OCI-LY1 (cell line): ENCODE results near the gene SYNGR1.
"Not testable (repeated sequence)": the region's sequence is repeated elsewhere in the genome, so short reads cannot be mapped to it uniquely, and the experiment has no call there.

ENCODE experiments used
- H2AFZ ChIP-seq: fragments of 200-600 bp; sonication (generic), shearing (Covaris generic); 2 replicates; pipeline ENCODE4 v1.6.0; 2014; ENCODE audit warnings: antibody characterized with exemption, mild to moderate bottlenecking, low read length
- H3F3A ChIP-seq: fragments of 200-600 bp; sonication (generic), shearing (Covaris generic); 2 replicates; pipeline ENCODE4 v1.6.0; 2014; ENCODE audit warnings: mild to moderate bottlenecking, antibody characterized with exemption, low read length, moderate library complexity; ENCODE audit not compliant: insufficient read depth
- H3K27ac ChIP-seq: fragments of 200-600 bp; sonication (generic); 2 replicates; pipeline ENCODE4 v1.5.1; 2014; ENCODE audit warnings: low read length, mixed run types, mild to moderate bottlenecking, low read depth; ENCODE audit not compliant: poor library complexity, severe bottlenecking
- H3K27me3 ChIP-seq: fragments of 200-600 bp; sonication (generic); 2 replicates; pipeline ENCODE4 v1.6.0; 2014; ENCODE audit warnings: antibody characterized with exemption, mild to moderate bottlenecking, low read length, moderate library complexity; ENCODE audit not compliant: insufficient read depth
- H3K36me3 ChIP-seq: fragments of 200-600 bp; sonication (generic); 2 replicates; pipeline ENCODE4 v1.6.1; 2014; ENCODE audit warnings: mild to moderate bottlenecking, antibody characterized with exemption, low read length, moderate library complexity, mixed read lengths; ENCODE audit not compliant: insufficient read depth
- H3K4me1 ChIP-seq: fragments of 200-600 bp; sonication (generic); 2 replicates; pipeline ENCODE4 v1.5.1; 2014; ENCODE audit warnings: mild to moderate bottlenecking, low read length, moderate library complexity; ENCODE audit not compliant: insufficient read depth, severe bottlenecking
- H3K4me2 ChIP-seq: fragments of 200-600 bp; sonication (generic), shearing (Covaris generic); 2 replicates; pipeline ENCODE4 v1.6.1; 2014; ENCODE audit warnings: low read length
- H3K4me3 ChIP-seq: fragments of 200-600 bp; sonication (generic); 2 replicates; pipeline ENCODE4 v1.5.1; 2014; ENCODE audit warnings: low read length, low read depth, mild to moderate bottlenecking, mixed read lengths; ENCODE audit not compliant: poor library complexity, severe bottlenecking
- H3K79me2 ChIP-seq: fragments of 200-600 bp; shearing (Covaris generic); 2 replicates; pipeline ENCODE4 v1.6.1; 2016; ENCODE audit warnings: mixed run types, low read length, mixed read lengths; ENCODE audit not compliant: insufficient read depth
- H3K9ac ChIP-seq: fragments of 200-600 bp; sonication (generic), shearing (Covaris generic); 2 replicates; pipeline ENCODE4 v1.6.1; 2014; ENCODE audit warnings: mild to moderate bottlenecking, low read length, mixed read lengths
- H3K9me2 ChIP-seq: fragments of 200-600 bp; sonication (generic), shearing (Covaris generic); 2 replicates; pipeline ENCODE4 v1.6.1; 2014; ENCODE audit warnings: low read depth, mild to moderate bottlenecking, low read length, mixed read lengths
- H3K9me3 ChIP-seq: fragments of 200-600 bp; shearing (Covaris generic); 2 replicates; pipeline ENCODE4 v1.6.1; 2014; ENCODE audit warnings: low read length, mixed read lengths
- H4K20me1 ChIP-seq: fragments of 200-600 bp; sonication (generic), shearing (Covaris generic); 2 replicates; pipeline ENCODE4 v1.6.0; 2016; ENCODE audit warnings: mild to moderate bottlenecking, low read length; ENCODE audit not compliant: insufficient read depth
- EZH2 ChIP-seq: fragments of 200-600 bp; sonication (generic), shearing (Covaris generic); IDR thresholded peaks from 2 replicates; pipeline ENCODE4 v1.8.0; 2017; ENCODE audit warnings: borderline replicate concordance, mixed run types, mild to moderate bottlenecking, antibody characterized with exemption, low read length, moderate library complexity, mixed read lengths
- TF ChIP-seq, protein P1 (sequence below): fragments of 200-600 bp; sonication (generic), shearing (Covaris generic); IDR thresholded peaks from 2 replicates; pipeline ENCODE4 v1.5.1; 2017; ENCODE audit warnings: mild to moderate bottlenecking, antibody characterized with exemption, low read length, moderate library complexity, mixed read lengths

The SYNGR1 gene

DNA sequence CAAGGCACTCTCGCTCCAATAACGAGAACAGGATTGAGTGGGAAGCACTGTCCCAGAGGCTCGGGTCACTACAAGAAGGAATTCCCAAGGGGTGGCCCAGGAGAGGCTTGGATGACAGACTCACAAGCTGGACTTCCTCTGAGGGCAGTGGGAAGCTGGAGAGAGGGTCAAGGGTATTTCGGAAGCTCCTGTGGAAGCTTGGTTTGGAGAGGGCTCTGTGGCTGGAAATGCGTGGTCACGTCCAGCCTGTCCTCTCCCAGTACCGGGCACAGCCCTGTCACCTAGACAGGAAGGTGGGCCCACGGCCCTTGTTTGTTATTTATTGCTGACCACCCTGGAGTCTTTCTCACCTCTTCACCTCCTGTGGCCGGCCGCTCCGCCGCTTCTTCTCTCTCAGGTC lies 5.3 kb downstream of the SYNGR1 start:
- Histone ChIP-seq H3K9me3 (no peaks in the 10 kb centered on the region), H3K27me3 (peaks cover 13% of the 10 kb centered on the region; the same call in 1 of the 2 replicates), H2AFZ (no peak overlapping the region), H3K4me3 (no peak overlapping the region), H3K4me2 (no peak overlapping the region), H3K79me2 (no peaks in the 10 kb centered on the region), H3K9ac (no peak overlapping the region), H3F3A (no peaks in the 10 kb centered on the region), H3K27ac (no peak overlapping the region), H3K4me1 (no peaks in the 10 kb centered on the region), H4K20me1 (no peaks in the 10 kb centered on the region), H3K9me2 (no peaks in the 10 kb centered on the region), H3K36me3 (no peaks in the 10 kb centered on the region)
- TF ChIP-seq, protein P1, sequence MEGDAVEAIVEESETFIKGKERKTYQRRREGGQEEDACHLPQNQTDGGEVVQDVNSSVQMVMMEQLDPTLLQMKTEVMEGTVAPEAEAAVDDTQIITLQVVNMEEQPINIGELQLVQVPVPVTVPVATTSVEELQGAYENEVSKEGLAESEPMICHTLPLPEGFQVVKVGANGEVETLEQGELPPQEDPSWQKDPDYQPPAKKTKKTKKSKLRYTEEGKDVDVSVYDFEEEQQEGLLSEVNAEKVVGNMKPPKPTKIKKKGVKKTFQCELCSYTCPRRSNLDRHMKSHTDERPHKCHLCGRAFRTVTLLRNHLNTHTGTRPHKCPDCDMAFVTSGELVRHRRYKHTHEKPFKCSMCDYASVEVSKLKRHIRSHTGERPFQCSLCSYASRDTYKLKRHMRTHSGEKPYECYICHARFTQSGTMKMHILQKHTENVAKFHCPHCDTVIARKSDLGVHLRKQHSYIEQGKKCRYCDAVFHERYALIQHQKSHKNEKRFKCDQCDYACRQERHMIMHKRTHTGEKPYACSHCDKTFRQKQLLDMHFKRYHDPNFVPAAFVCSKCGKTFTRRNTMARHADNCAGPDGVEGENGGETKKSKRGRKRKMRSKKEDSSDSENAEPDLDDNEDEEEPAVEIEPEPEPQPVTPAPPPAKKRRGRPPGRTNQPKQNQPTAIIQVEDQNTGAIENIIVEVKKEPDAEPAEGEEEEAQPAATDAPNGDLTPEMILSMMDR = no peak

DNA sequence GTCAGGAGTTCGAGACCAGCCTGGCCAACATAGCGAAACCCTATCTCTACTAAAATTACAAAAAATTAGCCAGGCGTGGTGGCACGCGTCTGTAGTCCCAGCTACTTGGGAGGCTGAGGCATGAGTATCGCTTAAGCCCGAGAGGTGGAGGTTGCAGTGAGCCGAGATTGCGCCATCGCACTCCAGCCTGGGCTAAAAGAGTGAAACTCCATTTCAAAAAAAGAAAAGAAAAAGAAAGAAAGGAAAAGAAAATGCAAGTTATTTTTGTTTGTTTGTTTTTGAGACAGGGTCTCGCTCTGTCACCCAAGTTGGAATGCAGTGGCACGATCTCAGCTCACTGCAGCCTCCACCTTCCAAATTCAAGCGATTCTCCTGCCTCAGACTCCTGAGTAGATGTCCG lies 6.0 kb downstream of the SYNGR1 start:
- peaks cover 11% of the 10 kb centered on the region; the same call in 1 of the 2 replicates for H3K27me3 ChIP-seq
- H4K20me1 ChIP-seq, H3K9ac ChIP-seq: not testable (repeated sequence)

DNA sequence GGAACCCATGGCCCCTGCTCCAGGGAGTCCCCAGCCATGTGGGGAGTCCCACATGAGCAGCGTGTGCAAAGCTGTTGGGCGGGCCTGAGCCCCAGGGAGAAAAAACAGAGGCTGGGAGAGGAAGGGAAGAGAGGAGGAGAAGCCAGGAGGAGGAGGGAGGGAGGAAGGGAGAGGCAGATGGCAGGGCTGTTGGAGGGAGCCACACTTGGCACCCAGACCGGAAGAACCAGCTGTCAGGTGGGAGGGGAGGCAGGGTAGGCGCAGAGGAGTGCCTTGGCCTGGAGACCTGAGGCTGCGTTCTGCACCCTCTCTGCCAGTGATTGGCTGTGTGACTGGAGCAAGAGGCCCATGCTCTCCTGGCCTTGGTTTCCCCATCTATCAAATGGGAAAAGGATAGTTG lies 6.7 kb downstream of the SYNGR1 start:
- no peaks in the 10 kb centered on the region for H3K36me3 ChIP-seq
- no peak overlapping the region for H2AFZ ChIP-seq
- no peak overlapping the region for H3K9ac ChIP-seq
- no peak overlapping the region for H3K4me2 ChIP-seq
- no peaks in the 10 kb centered on the region for H4K20me1 ChIP-seq
- no peaks in the 10 kb centered on the region for H3K4me1 ChIP-seq
- H3K9me3 ChIP-seq = no peaks in the 10 kb centered on the region
- peaks cover 5% of the 10 kb centered on the region; the same call in 1 of the 2 replicates for H3K27me3 ChIP-seq
- no peak overlapping the region for H3K4me3 ChIP-seq
- TF ChIP-seq EZH2 = no peak
- TF ChIP-seq, protein P1 = no peak
- no peaks in the 10 kb centered on the region for H3K9me2 ChIP-seq
- no peaks in the 10 kb centered on the region for H3F3A ChIP-seq
- no peaks in the 10 kb centered on the region for H3K79me2 ChIP-seq
- H3K27ac ChIP-seq = no peak overlapping the region

More for the DNA sequence above, 6.0 kb downstream of the SYNGR1 start:
- H2AFZ ChIP-seq, H3K4me3 ChIP-seq, H3K36me3 ChIP-seq, H3K4me1 ChIP-seq, H3K79me2 ChIP-seq, H3K9me3 ChIP-seq, H3F3A ChIP-seq, H3K4me2 ChIP-seq, H3K27ac ChIP-seq, H3K9me2 ChIP-seq: not testable (repeated sequence)

DNA sequence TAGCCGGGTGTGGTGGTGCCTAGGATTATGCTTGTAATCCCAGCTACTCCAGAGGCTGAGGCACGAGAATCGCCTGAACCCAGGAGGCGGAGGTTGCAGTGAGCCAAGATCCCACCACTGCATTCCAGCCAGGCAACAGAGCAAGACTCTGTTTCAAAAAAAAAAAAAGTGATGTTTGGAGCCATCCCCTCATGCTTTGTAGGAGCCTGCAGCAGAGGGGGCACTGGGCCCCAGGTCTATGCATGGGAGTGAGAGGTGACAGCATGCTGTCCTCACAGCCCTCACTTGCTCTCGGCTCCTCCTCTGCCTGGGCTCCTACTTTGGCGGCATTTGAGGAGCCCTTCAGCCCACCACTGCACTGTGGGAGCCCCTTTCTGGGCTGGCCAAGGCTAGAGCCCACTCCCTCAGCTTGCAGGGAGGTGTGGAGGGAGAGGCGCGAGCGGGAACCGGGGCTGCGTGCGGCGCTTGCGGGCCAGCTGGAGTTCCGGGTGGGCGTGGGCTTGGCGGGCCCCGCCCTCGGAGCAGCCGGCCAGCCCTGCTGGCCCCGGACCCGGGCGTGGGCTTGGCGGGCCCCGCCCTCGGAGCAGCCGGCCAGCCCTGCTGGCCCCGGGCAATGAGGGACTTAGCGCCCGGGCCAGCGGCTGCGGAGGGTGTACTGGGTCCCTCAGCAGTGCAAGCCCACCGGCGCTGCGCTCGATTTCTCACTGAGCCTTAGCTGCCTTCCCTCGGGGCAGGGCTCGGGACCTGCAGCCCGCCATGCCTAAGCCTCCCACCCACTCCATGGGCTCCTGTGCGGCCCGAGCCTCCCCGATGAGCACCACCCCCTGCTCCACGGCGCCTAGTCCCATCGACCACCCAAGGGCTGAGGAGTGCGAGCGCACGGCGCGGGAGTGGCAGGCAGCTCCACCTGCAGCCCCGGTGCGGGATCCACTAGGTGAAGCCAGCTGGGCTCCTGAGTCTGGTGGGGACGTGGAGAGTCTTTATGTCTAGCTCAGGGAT lies 7.6 kb downstream of the SYNGR1 start:
- not testable (repeated sequence) for H3K9me3 ChIP-seq, H3K36me3 ChIP-seq, H3F3A ChIP-seq, H3K9me2 ChIP-seq, H3K4me2 ChIP-seq, H3K27me3 ChIP-seq, H4K20me1 ChIP-seq, H3K4me1 ChIP-seq, H3K27ac ChIP-seq, H3K9ac ChIP-seq, H3K4me3 ChIP-seq, H3K79me2 ChIP-seq, H2AFZ ChIP-seq

DNA sequence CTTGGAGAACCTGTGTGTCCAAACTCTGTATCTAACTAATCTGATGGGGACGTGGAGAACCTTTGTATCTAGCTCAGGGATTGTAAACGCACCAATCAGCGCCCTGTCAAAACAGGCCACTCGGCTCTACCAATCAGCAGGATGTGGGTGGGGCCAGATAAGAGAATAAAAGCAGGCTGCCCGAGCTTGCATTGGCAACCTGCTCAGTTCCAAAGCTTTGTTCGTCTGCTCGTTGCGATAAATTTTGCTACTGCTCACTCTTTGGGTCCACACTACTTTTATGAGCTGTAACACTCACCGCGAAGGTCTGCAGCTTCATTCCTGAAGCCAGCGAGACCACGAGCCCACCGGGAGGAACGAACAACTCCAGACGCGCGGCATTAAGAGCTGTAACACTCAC lies 8.4 kb downstream of the SYNGR1 start:
- H3K4me2 ChIP-seq, H3K4me1 ChIP-seq, H3K9me3 ChIP-seq, H3K27me3 ChIP-seq, H3K36me3 ChIP-seq, H3K9ac ChIP-seq, H3K9me2 ChIP-seq, H3F3A ChIP-seq, H3K4me3 ChIP-seq, H2AFZ ChIP-seq, H4K20me1 ChIP-seq, H3K79me2 ChIP-seq, H3K27ac ChIP-seq: not testable (repeated sequence)
